H1 (cell line): Measurements from ENCODE around the gene PJA1. TPM values are rescaled to one million over a fixed set of nuclear protein-coding genes. Genes with fewer than 3 reads are reported as not detected.

ENCODE experiments used
- CTCF ChIA-PET: fragments of 300-600 bp; sonication (Branson Sonifier 250); formaldehyde crosslinking; loops from one replicate; lab custom pipeline; 2021; ENCODE audit not compliant: partially characterized antibody; lab: Charles Lee
- POLR2A ChIA-PET: fragments of 300-600 bp; sonication (Branson Sonifier 250); formaldehyde crosslinking; loops from one replicate; lab custom pipeline; 2021; ENCODE audit warnings: inconsistent platforms; ENCODE audit not compliant: partially characterized antibody; lab: Charles Lee
- DNase-seq, 2 experiments: peaks; one replicate each; pipeline versions ENCODE4 v3.0.0 to v3.0.0-alpha.2; 2010 to 2022; ENCODE audit warnings: low spot score in 2 of 2, low read depth in 1 of 2, mixed read lengths in 1 of 2
- FAIRE-seq: peaks from 2 replicates; lab custom pipeline; 2011; peaks lifted over from hg19 to GRCh38; lab: Jason Lieb, UNC
- H2AFZ ChIP-seq: 2 replicates; pipeline ENCODE4 v1.8.1; 2012; ENCODE audit warnings: low read length, inconsistent platforms
- H2AK5ac ChIP-seq: 2 replicates; pipeline ENCODE4 v1.6.1; 2013; ENCODE audit warnings: low read depth, low read length
- H2BK120ac ChIP-seq: replicated peaks from 2 replicates; pipeline ENCODE3; 2013; ENCODE audit warnings: low read depth, low read length, inconsistent platforms
- H2BK12ac ChIP-seq: 2 replicates; pipeline ENCODE4 v1.6.1; 2013; ENCODE audit warnings: low read depth, low read length
- H2BK15ac ChIP-seq: 2 replicates; pipeline ENCODE4 v1.6.1; 2013; ENCODE audit warnings: low read length
- H2BK20ac ChIP-seq: 2 replicates; pipeline ENCODE4 v1.6.1; 2013; ENCODE audit warnings: low read length
- H2BK5ac ChIP-seq: 2 replicates; pipeline ENCODE4 v1.6.1; 2013; ENCODE audit warnings: low read depth, low read length
- H3K14ac ChIP-seq: 2 replicates; pipeline ENCODE4 v1.6.1; 2013; ENCODE audit warnings: inconsistent platforms; ENCODE audit not compliant: insufficient read length
- H3K18ac ChIP-seq: 2 replicates; pipeline ENCODE4 v1.6.1; 2013; ENCODE audit warnings: low read length; ENCODE audit errors: extremely low read depth
- H3K23ac ChIP-seq: 2 replicates; pipeline ENCODE4 v1.6.1; 2013; ENCODE audit warnings: inconsistent platforms; ENCODE audit not compliant: insufficient read length
- H3K23me2 ChIP-seq: 2 replicates; pipeline ENCODE4 v1.6.1; 2013; ENCODE audit warnings: low read depth, low read length
- H3K27ac ChIP-seq: 2 replicates; pipeline ENCODE4 v1.6.1; 2011; ENCODE audit warnings: low read depth, low read length, inconsistent platforms
- H3K27me3 ChIP-seq, 4 experiments: replicated peaks in 1 of 4; 1 replicate in 1 of 4; 2 replicates in 3 of 4; pipeline versions ENCODE4 v1.6.1 to v1.8.1; 2011 to 2013; ENCODE audit warnings: low read length in 3 of 4, mild to moderate bottlenecking in 3 of 4, inconsistent platforms in 2 of 4, mixed read lengths in 2 of 4, moderate library complexity in 1 of 4; ENCODE audit not compliant: control insufficient read depth in 3 of 4, insufficient read depth in 3 of 4; ENCODE audit errors: extremely low read depth in 1 of 4
- H3K36me3 ChIP-seq, 4 experiments: 2 replicates each; pipeline versions ENCODE4 v1.6.1 to v1.8.1; 2011 to 2013; ENCODE audit warnings: mild to moderate bottlenecking in 4 of 4, low read length in 3 of 4, moderate library complexity in 2 of 4, control low read depth in 1 of 4, inconsistent platforms in 1 of 4; ENCODE audit not compliant: insufficient read depth in 4 of 4, control insufficient read depth in 2 of 4
- H3K4ac ChIP-seq: replicated peaks from 2 replicates; pipeline ENCODE3; 2013; ENCODE audit warnings: low read length, low read depth, mixed read lengths, inconsistent platforms; ENCODE audit not compliant: insufficient read length
- H3K4me1 ChIP-seq, 4 experiments: replicated peaks in 1 of 4; 1 replicate in 1 of 4; 2 replicates in 3 of 4; pipeline versions ENCODE4 v1.6.1 to v1.8.1; 2011 to 2013; ENCODE audit warnings: low read length in 3 of 4, inconsistent platforms in 2 of 4, mixed read lengths in 1 of 4; ENCODE audit not compliant: insufficient read depth in 4 of 4, control insufficient read depth in 3 of 4
- H3K4me2 ChIP-seq, 2 experiments: 2 replicates each; pipeline versions ENCODE4 v1.6.1 to v1.8.1; 2011 to 2013; ENCODE audit warnings: low read depth in 2 of 2, low read length in 2 of 2, control low read depth in 1 of 2, inconsistent platforms in 1 of 2, mild to moderate bottlenecking in 1 of 2; ENCODE audit not compliant: insufficient read depth in 1 of 2
- H3K4me3 ChIP-seq, 4 experiments: fragments of 200-600, 300-600 bp in 1 of 4; sonication (generic), shearing (Covaris generic), sonication (Bioruptor Twin) in 1 of 4; 2 replicates each; pipeline versions ENCODE4 v1.5.1 to v1.8.1; 2011 to 2016; ENCODE audit warnings: low read length in 4 of 4, low read depth in 3 of 4, control low read depth in 2 of 4, inconsistent platforms in 2 of 4, mild to moderate bottlenecking in 2 of 4, mixed read lengths in 1 of 4, moderate library complexity in 1 of 4; ENCODE audit not compliant: insufficient read depth in 2 of 4; ENCODE audit errors: extremely low read depth in 1 of 4
- H3K56ac ChIP-seq: replicated peaks from 2 replicates; pipeline ENCODE3; 2013; ENCODE audit warnings: low read depth, mild to moderate bottlenecking, mixed read lengths, low read length, inconsistent platforms; ENCODE audit not compliant: insufficient read length
- H3K79me1 ChIP-seq: 2 replicates; pipeline ENCODE4 v1.6.1; 2013; ENCODE audit warnings: low read depth, low read length, control low read depth
- H3K79me2 ChIP-seq, 2 experiments: 2 replicates each; pipeline versions ENCODE4 v1.6.1 to v1.8.1; 2012 to 2013; ENCODE audit warnings: low read length in 2 of 2, mild to moderate bottlenecking in 2 of 2, inconsistent platforms in 1 of 2; ENCODE audit not compliant: insufficient read depth in 2 of 2, control insufficient read depth in 1 of 2
- H3K9ac ChIP-seq, 4 experiments: replicated peaks in 1 of 4; 1 replicate in 1 of 4; 2 replicates in 3 of 4; pipeline versions ENCODE4 v1.6.1 to v1.8.1; 2011 to 2013; ENCODE audit warnings: low read depth in 3 of 4, low read length in 3 of 4, control low read depth in 2 of 4, mild to moderate bottlenecking in 2 of 4, moderate library complexity in 2 of 4, inconsistent platforms in 1 of 4; ENCODE audit errors: extremely low read depth in 1 of 4
- H3K9me3 ChIP-seq, 2 experiments: 2 replicates each; pipeline versions ENCODE4 v1.6.1 to v1.8.1; 2012 to 2013; ENCODE audit warnings: mild to moderate bottlenecking in 2 of 2, moderate library complexity in 2 of 2, control low read depth in 1 of 2, inconsistent platforms in 1 of 2, low read depth in 1 of 2, low read length in 1 of 2, mixed read lengths in 1 of 2; ENCODE audit not compliant: insufficient read depth in 2 of 2
- H4K20me1 ChIP-seq, 2 experiments: replicated peaks in 1 of 2; 2 replicates each; pipeline versions ENCODE3 to v1.8.1; 2011 to 2013; ENCODE audit warnings: inconsistent platforms in 2 of 2, low read length in 2 of 2, mild to moderate bottlenecking in 1 of 2; ENCODE audit not compliant: insufficient read depth in 2 of 2, control insufficient read depth in 1 of 2
- H4K5ac ChIP-seq: 2 replicates; pipeline ENCODE4 v1.6.1; 2013; ENCODE audit warnings: low read length, low read depth, mixed read lengths, inconsistent platforms; ENCODE audit not compliant: insufficient read length
- H4K8ac ChIP-seq: 2 replicates; pipeline ENCODE4 v1.8.0; 2013; ENCODE audit warnings: mild to moderate bottlenecking, moderate library complexity, low read length, inconsistent platforms; ENCODE audit not compliant: insufficient read depth; ENCODE audit errors: extremely low read depth
- H4K91ac ChIP-seq: replicated peaks from 2 replicates; pipeline ENCODE3; 2013; ENCODE audit warnings: low read length, mixed read lengths, inconsistent platforms; ENCODE audit not compliant: insufficient read length
- BRCA1 ChIP-seq: IDR thresholded peaks from 2 replicates; pipeline ENCODE4 v1.6.1; 2012; ENCODE audit warnings: low read depth, low read length, improper control_type of control experiment
- CHD2 ChIP-seq: IDR thresholded peaks from 2 replicates; pipeline ENCODE4 v1.6.1; 2012; ENCODE audit warnings: low read length, improper control_type of control experiment
- KDM4A ChIP-seq: IDR thresholded peaks from one replicate; pipeline ENCODE4 v1.7.1; 2012; ENCODE audit warnings: low read depth, mild to moderate bottlenecking, moderate library complexity, low read length, inconsistent platforms; ENCODE audit not compliant: severe bottlenecking
- WGBS, 2 experiments: shearing (Covaris generic) in 1 of 2; methylation state at CpG; one replicate each; pipeline versions ENCODE4 v1.1.6 to v1.1.7; 2013 to 2015; ENCODE audit warnings: low lambda C conversion rate in 2 of 2, mixed read lengths in 2 of 2, inconsistent platforms in 1 of 2, low coverage in 1 of 2, missing lambda C conversion rate in 1 of 2; ENCODE audit not compliant: insufficient replicate concordance in 2 of 2, insufficient coverage in 1 of 2, insufficient read length in 1 of 2; ENCODE audit errors: extremely low coverage in 1 of 2, missing lambda C conversion rate in 1 of 2; 5-methylcytosine and 5-hydroxymethylcytosine counted together
- polyA plus RNA-seq, 7 experiments: library from polyadenylated mRNA; depleted of rRNA in 3 of 7; stranded (reverse) in 5 of 7; unstranded in 2 of 7; fragments of >200 nt in 5 of 7; fragments of 200-250 nt in 2 of 7; gene quantifications; 1 replicate in 5 of 7; 2 replicates in 1 of 7; 4 replicates in 1 of 7; pipeline versions ENCODE4 v1.2.1 to v1.2.3, GENCODE V29; 2011 to 2013; ENCODE audit warnings: missing spikeins in 2 of 7, mixed read lengths in 2 of 7
- total RNA-seq: library from RNA; stranded (reverse); fragmentation: NEBNext Ultra II Directional; extraction: Animal tissue kit (Norgen Biotek cat#: 25700); gene quantifications from 2 replicates; pipeline ENCODE4 v1.2.1, GENCODE V29; 2021

The PJA1 gene
- total and polyA plus RNA-seq, 2 of the 8 experiments (the other 6 are each of a cell fraction or from before 2014, with no cell fraction given), result 25.7 to 37.0 TPM

DNA sequence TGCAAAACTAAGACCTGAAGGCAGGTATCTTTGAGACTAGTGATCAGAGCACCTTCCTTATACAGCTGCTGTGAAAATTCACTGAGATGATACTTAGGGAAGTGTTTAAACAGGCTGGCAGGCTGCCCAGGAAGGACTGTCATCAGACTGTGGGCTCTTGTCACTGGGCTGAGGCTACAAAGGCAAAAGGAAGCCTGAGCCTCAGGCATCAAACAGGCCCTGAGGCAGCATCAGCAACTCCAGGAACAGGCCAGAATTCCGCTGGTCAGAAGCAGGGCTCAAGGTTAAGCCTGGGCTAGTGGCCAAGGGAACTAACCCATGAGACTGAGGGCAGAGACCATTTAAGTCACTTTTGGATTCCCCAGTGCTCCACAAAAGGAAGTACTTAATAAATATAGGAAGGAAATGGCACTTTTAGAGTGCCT is 12.8 kb downstream of the PJA1 start:
- 67% methylated on average over 1 of the region's 1 CpG; no CpG with 5 or more reads in 1 of the 2 experiments for WGBS, 2 experiments
- TF ChIP-seq KDM4A (no peak), BRCA1 (no peak), CHD2 (no peak)

More for the DNA sequence above, 12.8 kb downstream of the PJA1 start:
- H3K4me3 ChIP-seq, result no peak overlapping the region
- peak overlapping the region; percentile 74 for H4K91ac ChIP-seq
- CTCF ChIA-PET, result interaction anchor here (1.0 to 1.8 kb wide), 3 partner anchors 13 to 112 kb away, joined by 3 to 5 read pairs (median 3); partner anchors contain the start of gene PJA1
- no peak overlapping the region for H2BK15ac ChIP-seq
- H4K20me1 ChIP-seq, result no peaks in the 10 kb centered on the region
- DNase-seq, result no peak
- H3K56ac ChIP-seq, result no peak overlapping the region
- H3K27me3 ChIP-seq, result no peaks in the 10 kb centered on the region
- POLR2A ChIA-PET, result interaction anchor here (1.4 kb wide), 1 partner anchor 11 kb away, joined by 3 read pairs; no protein-coding TSS in a partner anchor
- peak overlapping the region; percentile 50; the same call in 1 of the 2 replicates for H2BK12ac ChIP-seq
- H3K79me2 ChIP-seq, result no peaks in the 10 kb centered on the region
- no peak overlapping the region for H2AFZ ChIP-seq
- no peak overlapping the region for H3K18ac ChIP-seq
- H3K14ac ChIP-seq, result no peak overlapping the region
- H3K23me2 ChIP-seq, result peaks cover 1% of the 10 kb centered on the region; the same call in 1 of the 2 replicates
- H2BK20ac ChIP-seq, result peak overlapping the region; percentile 90; the same call in 1 of the 2 replicates
- H3K4ac ChIP-seq, result no peak overlapping the region
- no peak overlapping the region for H3K4me2 ChIP-seq
- peak overlapping the region; percentile 22 for H2BK120ac ChIP-seq
- no peak overlapping the region for H4K5ac ChIP-seq
- H3K9ac ChIP-seq, result no peak overlapping the region
- H2AK5ac ChIP-seq, result no peak overlapping the region
- H3K23ac ChIP-seq, result no peak overlapping the region
- no peak overlapping the region for H4K8ac ChIP-seq
- no peaks in the 10 kb centered on the region for H3K79me1 ChIP-seq
- peaks cover 4 to 24% (median 20%) of the 10 kb centered on the region in 4 experiments; a peak in 6 of 7 replicates for H3K4me1 ChIP-seq
- H3K36me3 ChIP-seq, result no peaks in the 10 kb centered on the region
- no peak overlapping the region for H2BK5ac ChIP-seq
- FAIRE-seq, result no peak
- no peak overlapping the region for H3K27ac ChIP-seq
- H3K9me3 ChIP-seq, result no peaks in the 10 kb centered on the region
